Mesendoderm (in vitro differentiated cells): ENCODE measurements around the gene RAP2B.

Source experiments
- DNase-seq: peaks from one replicate; pipeline ENCODE4 v3.0.0; 2013
- H2AK5ac ChIP-seq: 2 replicates; pipeline ENCODE4 v1.6.1; 2013; ENCODE audit warnings: low read length, inconsistent platforms
- H2BK120ac ChIP-seq: 2 replicates; pipeline ENCODE4 v1.6.1; 2013; ENCODE audit warnings: low read depth, mild to moderate bottlenecking, low read length, moderate library complexity, mixed read lengths
- H2BK15ac ChIP-seq: replicated peaks from 2 replicates; pipeline ENCODE4 v1.6.1; 2013; ENCODE audit warnings: low read depth, mild to moderate bottlenecking, moderate library complexity
- H2BK5ac ChIP-seq: 2 replicates; pipeline ENCODE4 v1.6.1; 2013; ENCODE audit warnings: low read length, inconsistent platforms
- H3K18ac ChIP-seq: 2 replicates; pipeline ENCODE4 v1.6.1; 2013; ENCODE audit warnings: mild to moderate bottlenecking, low read length, mixed read lengths
- H3K23ac ChIP-seq: one replicate; pipeline ENCODE4 v1.6.1; 2013; ENCODE audit warnings: low read length
- H3K27ac ChIP-seq: 2 replicates; pipeline ENCODE4 v1.5.1; 2013; ENCODE audit warnings: low read depth, mild to moderate bottlenecking, inconsistent platforms, low read length, moderate library complexity
- H3K27me3 ChIP-seq: 2 replicates; pipeline ENCODE4 v1.6.1; 2013; ENCODE audit warnings: low read length, control low read depth, mild to moderate bottlenecking, inconsistent platforms; ENCODE audit not compliant: insufficient read depth, poor library complexity
- H3K36me3 ChIP-seq: 2 replicates; pipeline ENCODE4 v1.6.1; 2013; ENCODE audit warnings: low read length, inconsistent platforms; ENCODE audit not compliant: control insufficient read depth, insufficient read depth
- H3K4ac ChIP-seq: one replicate; pipeline ENCODE4 v1.6.1; 2013; ENCODE audit warnings: low read depth, mild to moderate bottlenecking, low read length, moderate library complexity
- H3K4me1 ChIP-seq: 2 replicates; pipeline ENCODE4 v1.6.1; 2013; ENCODE audit warnings: low read depth, low read length, inconsistent platforms; ENCODE audit not compliant: control insufficient read depth
- H3K4me2 ChIP-seq: 2 replicates; pipeline ENCODE4 v1.6.1; 2013; ENCODE audit warnings: low read length
- H3K4me3 ChIP-seq: 2 replicates; pipeline ENCODE4 v1.5.1; 2013; ENCODE audit warnings: mild to moderate bottlenecking, low read length
- H3K56ac ChIP-seq: one replicate; pipeline ENCODE4 v1.6.1; 2013; ENCODE audit warnings: low read length
- H3K79me1 ChIP-seq: 2 replicates; pipeline ENCODE4 v1.6.1; 2013; ENCODE audit warnings: low read length, inconsistent platforms
- H3K79me2 ChIP-seq: 2 replicates; pipeline ENCODE4 v1.6.1; 2013; ENCODE audit warnings: mild to moderate bottlenecking, low read length; ENCODE audit not compliant: control insufficient read depth, insufficient read depth
- H3K9ac ChIP-seq: 2 replicates; pipeline ENCODE4 v1.6.1; 2013; ENCODE audit warnings: low read length, inconsistent platforms
- H4K5ac ChIP-seq: one replicate; pipeline ENCODE4 v1.6.1; 2013; ENCODE audit warnings: low read length
- H4K8ac ChIP-seq: one replicate; pipeline ENCODE4 v1.6.1; 2013; ENCODE audit warnings: low read depth, mild to moderate bottlenecking, control low read depth, low read length, moderate library complexity
- WGBS: extraction: QIAGEN DNeasy Blood & Tissue Kit; methylation state at CpG from one replicate; pipeline ENCODE4 v1.1.7; 2013; ENCODE audit warnings: low lambda C conversion rate, missing lambda C conversion rate; ENCODE audit not compliant: insufficient coverage; ENCODE audit errors: extremely low coverage; 5-methylcytosine and 5-hydroxymethylcytosine counted together

The RAP2B gene

GRCh38 chr3:153166796-153167195, 4.8 kb downstream of the RAP2B start:
- H3K4me3 ChIP-seq = no peak overlapping the region

GRCh38 chr3:153169793-153170383, 7.9 kb downstream of the RAP2B start:
- Histone ChIP-seq H4K8ac (no peak overlapping the region), H3K4me1 (peaks cover 3% of the 10 kb centered on the region), H3K27me3 (no peaks in the 10 kb centered on the region), H3K36me3 (no peaks in the 10 kb centered on the region), H2BK5ac (no peak overlapping the region), H4K5ac (no peak overlapping the region), H3K9ac (no peak overlapping the region), H3K4me3 (no peak overlapping the region), H3K4ac (no peak overlapping the region), H3K79me1 (peaks cover 3% of the 10 kb centered on the region), H3K27ac (no peak overlapping the region), H3K56ac (no peak overlapping the region), H3K4me2 (no peak overlapping the region), H3K18ac (no peak overlapping the region), H2AK5ac (no peak overlapping the region), H3K79me2 (peaks cover 13% of the 10 kb centered on the region), H2BK120ac (no peak overlapping the region), H2BK15ac (no peak overlapping the region), H3K23ac (no peak overlapping the region)
- no peak for DNase-seq
- 100% methylated on average over 1 of the region's 2 CpGs for WGBS

More at GRCh38 chr3:153166796-153167195, 4.8 kb downstream of the RAP2B start:
- Histone ChIP-seq H3K23ac (no peak overlapping the region), H2AK5ac (no peak overlapping the region), H3K56ac (no peak overlapping the region), H4K5ac (no peak overlapping the region), H2BK5ac (no peak overlapping the region), H3K36me3 (no peaks in the 10 kb centered on the region), H2BK120ac (no peak overlapping the region), H3K79me2 (peaks cover 36% of the 10 kb centered on the region), H4K8ac (no peak overlapping the region), H3K9ac (no peak overlapping the region), H3K27ac (no peak overlapping the region), H2BK15ac (no peak overlapping the region), H3K27me3 (no peaks in the 10 kb centered on the region), H3K4ac (no peak overlapping the region), H3K79me1 (peaks cover 5% of the 10 kb centered on the region), H3K4me1 (peaks cover 3% of the 10 kb centered on the region), H3K18ac (no peak overlapping the region), H3K4me2 (no peak overlapping the region)
- no peak for DNase-seq
- no CpG with 5 or more reads among the region's 2 CpGs for WGBS

- Histone ChIP-seq H3K56ac (no peak overlapping the region), H4K8ac (no peak overlapping the region), H3K9ac (no peak overlapping the region), H3K4me1 (peaks cover 3% of the 10 kb centered on the region), H2BK5ac (no peak overlapping the region), H3K4me2 (no peak overlapping the region), H2AK5ac (no peak overlapping the region), H3K27ac (no peak overlapping the region), H3K36me3 (no peaks in the 10 kb centered on the region), H3K4me3 (no peak overlapping the region), H3K4ac (no peak overlapping the region), H3K23ac (no peak overlapping the region), H4K5ac (no peak overlapping the region), H3K18ac (no peak overlapping the region), H2BK120ac (no peak overlapping the region), H3K27me3 (no peaks in the 10 kb centered on the region), H3K79me1 (peaks cover 3% of the 10 kb centered on the region), H3K79me2 (peaks cover 8% of the 10 kb centered on the region), H2BK15ac (no peak overlapping the region)
- no CpG with 5 or more reads among the region's 2 CpGs for WGBS
- no peak for DNase-seq
Observed at GRCh38 chr3:153171256-153171655, 9.2 kb downstream of the RAP2B start.

GRCh38 chr3:153171918-153172317, 9.9 kb downstream of the RAP2B start:
- Histone ChIP-seq H3K27me3 (no peaks in the 10 kb centered on the region), H2BK5ac (no peak overlapping the region), H3K79me2 (peaks cover 4% of the 10 kb centered on the region), H3K36me3 (no peaks in the 10 kb centered on the region), H3K4me2 (no peak overlapping the region), H3K56ac (no peak overlapping the region), H3K4ac (no peak overlapping the region), H3K18ac (no peak overlapping the region), H3K27ac (no peak overlapping the region), H2AK5ac (no peak overlapping the region), H4K5ac (no peak overlapping the region), H3K4me3 (no peak overlapping the region), H3K79me1 (peaks cover 3% of the 10 kb centered on the region), H3K23ac (no peak overlapping the region), H4K8ac (no peak overlapping the region), H3K4me1 (peaks cover 3% of the 10 kb centered on the region), H3K9ac (no peak overlapping the region), H2BK15ac (no peak overlapping the region), H2BK120ac (no peak overlapping the region)
- DNase-seq = no peak
- no CpG with 5 or more reads among the region's 4 CpGs for WGBS

DNA sequence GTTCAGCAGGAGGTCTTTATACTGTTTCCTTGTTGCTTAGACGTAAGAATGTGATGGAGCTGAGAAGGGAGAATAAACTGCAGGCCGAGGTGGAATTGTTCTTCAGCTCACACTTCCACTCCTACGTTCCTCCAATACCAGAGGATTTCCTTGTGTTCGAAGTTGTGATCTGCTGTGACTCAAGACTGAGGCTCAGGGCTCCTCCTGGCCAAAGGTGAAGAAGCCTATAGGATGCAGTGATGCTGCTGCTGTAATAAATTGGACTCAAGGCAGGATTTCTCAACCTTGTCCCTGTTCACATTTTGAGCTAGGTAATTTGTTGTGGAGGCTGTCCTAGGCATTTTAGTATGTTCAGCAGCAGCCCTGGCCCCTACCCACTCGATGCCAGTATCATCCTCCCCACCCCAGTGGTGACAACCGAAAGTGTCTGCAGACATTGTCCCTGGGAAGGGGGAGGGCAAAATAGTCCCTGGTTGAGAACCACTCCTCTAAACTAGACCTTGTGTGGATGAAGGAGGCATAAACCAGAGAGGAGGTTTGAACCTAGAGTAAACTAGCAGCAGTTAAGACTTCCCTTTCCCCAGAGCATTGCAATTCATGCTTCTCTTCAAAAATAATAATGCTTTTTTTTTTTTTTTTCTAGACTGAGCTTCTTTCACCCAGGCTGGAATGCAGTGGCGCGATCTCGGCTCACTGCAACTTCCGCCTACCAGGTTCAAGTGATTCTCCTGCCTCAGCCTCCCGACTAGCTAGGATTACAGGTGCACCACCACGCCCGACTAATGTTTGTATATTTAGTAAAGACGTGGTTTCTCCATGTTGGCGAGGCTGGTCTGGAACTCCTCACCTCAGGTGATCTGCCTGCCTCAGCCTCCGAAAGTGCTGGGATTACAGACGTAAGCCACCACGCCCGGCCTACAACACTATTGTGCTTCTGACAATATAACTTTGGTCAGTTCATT, 11.1 kb downstream of the RAP2B start:
- Histone ChIP-seq H4K8ac (no peak overlapping the region), H3K4me3 (no peak overlapping the region), H3K9ac (no peak overlapping the region), H3K56ac (no peak overlapping the region), H2BK15ac (no peak overlapping the region), H3K23ac (no peak overlapping the region), H3K27me3 (no peaks in the 10 kb centered on the region), H3K4me1 (peaks cover 3% of the 10 kb centered on the region), H4K5ac (no peak overlapping the region), H3K4me2 (no peak overlapping the region), H3K4ac (no peak overlapping the region), H2BK5ac (no peak overlapping the region), H3K27ac (peak overlapping the region; percentile 22), H2BK120ac (no peak overlapping the region), H2AK5ac (no peak overlapping the region), H3K79me1 (no peaks in the 10 kb centered on the region), H3K79me2 (no peaks in the 10 kb centered on the region), H3K18ac (no peak overlapping the region), H3K36me3 (no peaks in the 10 kb centered on the region)
- peak; percentile 31 for DNase-seq
- WGBS = no CpG with 5 or more reads among the region's 19 CpGs
